Thyroid gland (tissue), 4 donors: Measurements from ENCODE around the gene BACE1-AS.

Experiments
- CTCF ChIP-seq, 6 experiments: fragments of 200-600 bp in 3 of 6; fragments of 450-650 bp in 3 of 6; sonication (generic) in 3 of 6; IDR thresholded peaks; one replicate each; pipeline ENCODE4 v1.5.1; 2016 to 2019; ENCODE audit warnings: antibody characterized with exemption in 6 of 6, mild to moderate bottlenecking in 2 of 6, inconsistent platforms in 1 of 6, moderate library complexity in 1 of 6
- POLR2A ChIP-seq, 2 donors: fragments of 450-650 bp; IDR thresholded peaks; one replicate each; pipeline ENCODE4 v1.6.1; 2017; ENCODE audit warnings: antibody characterized with exemption in 2 of 2, mild to moderate bottlenecking in 2 of 2, moderate library complexity in 1 of 2

GRCh38 chr11:117278347-117278746 lies 12.8 kb upstream of the BACE1-AS start:
- TF ChIP-seq POLR2A (IDR thresholded peaks at IDR 0.05) (no peak), CTCF (IDR thresholded peaks at IDR 0.05) (no peak)
